Naive thymus-derived CD4-positive, alpha-beta T cell (primary cell): Measurements from ENCODE around the gene TAS2R16. TPM values are rescaled to one million over a fixed set of nuclear protein-coding genes. Genes with fewer than 3 reads are reported as not detected.

Experiments
- ATAC-seq: fragments of 150-1000 bp; cut with Tn5 transposase; 2 replicates; pipeline ENCODE4 v1.10.0; 2021; ENCODE audit warnings: mild to moderate bottlenecking, moderate library complexity
- CTCF ChIA-PET: fragments of 350-600 bp; sonication (Branson Sonifier 250); formaldehyde crosslinking; loops from one replicate; lab custom pipeline; 2021; ENCODE audit warnings: antibody characterized with exemption; lab: Charles Lee
- POLR2A ChIA-PET: fragments of 350-600 bp; sonication (Branson Sonifier 250); formaldehyde crosslinking; loops from one replicate; lab custom pipeline; 2021; ENCODE audit warnings: antibody characterized with exemption, inconsistent platforms; lab: Charles Lee
- DNase-seq, 9 donors: peaks; one replicate each; pipeline versions ENCODE4 v3.0.0 to v3.0.0-alpha.2; 2020 to 2022; ENCODE audit warnings: mixed read lengths in 1 of 9
- H3K27ac ChIP-seq: one replicate; pipeline ENCODE4 v1.7.0; 2013; ENCODE audit warnings: mild to moderate bottlenecking, low read depth, low read length, moderate library complexity
- H3K27me3 ChIP-seq, 2 donors: one replicate each; pipeline ENCODE4 v1.7.0; 2013; ENCODE audit warnings: low read length in 2 of 2, mild to moderate bottlenecking in 2 of 2, moderate library complexity in 2 of 2; ENCODE audit not compliant: control insufficient read depth in 2 of 2, insufficient read depth in 2 of 2
- H3K36me3 ChIP-seq, 3 experiments: 1 replicate in 2 of 3; 2 replicates in 1 of 3; pipeline ENCODE4 v1.7.0; 2013; ENCODE audit warnings: low read length in 3 of 3, mild to moderate bottlenecking in 3 of 3, moderate library complexity in 1 of 3; ENCODE audit not compliant: insufficient read depth in 3 of 3, control insufficient read depth in 2 of 3
- H3K4me1 ChIP-seq, 2 donors: one replicate each; pipeline ENCODE4 v1.7.0; 2013; ENCODE audit warnings: low read length in 2 of 2, mild to moderate bottlenecking in 2 of 2, moderate library complexity in 1 of 2; ENCODE audit not compliant: control insufficient read depth in 2 of 2, insufficient read depth in 2 of 2
- H3K4me3 ChIP-seq: 2 replicates; pipeline ENCODE4 v1.7.0; 2013; ENCODE audit warnings: mild to moderate bottlenecking, low read length
- H3K9me3 ChIP-seq, 3 experiments: 1 replicate in 2 of 3; 2 replicates in 1 of 3; pipeline ENCODE4 v1.7.0; 2013; ENCODE audit warnings: low read length in 3 of 3; ENCODE audit not compliant: control insufficient read depth in 2 of 3
- H3K27ac Mint-ChIP-seq, 9 donors: one replicate each; pipeline ENCODE4 v1.8.0; 2020 to 2022; ENCODE audit warnings: mixed read lengths in 9 of 9, mild to moderate bottlenecking in 8 of 9, moderate library complexity in 5 of 9, inconsistent platforms in 2 of 9
- H3K27me3 Mint-ChIP-seq, 5 donors: one replicate each; pipeline ENCODE4 v1.8.0; 2021 to 2022; ENCODE audit warnings: mixed read lengths in 5 of 5, mild to moderate bottlenecking in 1 of 5
- H3K36me3 Mint-ChIP-seq, 5 donors: one replicate each; pipeline ENCODE4 v1.8.0; 2020 to 2022; ENCODE audit warnings: mixed read lengths in 5 of 5, mild to moderate bottlenecking in 3 of 5, inconsistent platforms in 1 of 5
- H3K4me1 Mint-ChIP-seq, 7 donors: one replicate each; pipeline ENCODE4 v1.8.0; 2020 to 2022; ENCODE audit warnings: mixed read lengths in 7 of 7, mild to moderate bottlenecking in 3 of 7, inconsistent platforms in 1 of 7
- H3K4me3 Mint-ChIP-seq, 10 donors: one replicate each; pipeline ENCODE4 v1.8.0; 2020 to 2022; ENCODE audit warnings: mild to moderate bottlenecking in 10 of 10, mixed read lengths in 10 of 10, moderate library complexity in 6 of 10, inconsistent platforms in 2 of 10
- H3K9me3 Mint-ChIP-seq, 11 donors: one replicate each; pipeline ENCODE4 v1.8.0; 2020 to 2022; ENCODE audit warnings: mixed read lengths in 11 of 11, mild to moderate bottlenecking in 4 of 11, inconsistent platforms in 1 of 11, moderate library complexity in 1 of 11
- intact Hi-C, 2 donors: fragments of 100-400 bp; cut with micrococcal nuclease; formaldehyde crosslinking; loops; one replicate each; pipeline ENCODE4 v1.15.1; 2023
- polyA plus RNA-seq, 2 donors: library from polyadenylated mRNA; unstranded; fragments of 300-500 nt; fragmentation: Illumina TruSeq; gene quantifications; one replicate each; pipeline ENCODE4 v1.2.3, GENCODE V29; 2021
- total RNA-seq, 6 experiments: library from RNA in 5 of 6; stranded (reverse) in 5 of 6; gene quantifications; 1 replicate in 5 of 6; 2 replicates in 1 of 6; pipeline ENCODE4 v1.2.3 and lab custom pipeline; 2021 to 2026

TAS2R16 gene
- total and polyA plus RNA-seq, 7 experiments from 2014 or later: not detected

DNA sequence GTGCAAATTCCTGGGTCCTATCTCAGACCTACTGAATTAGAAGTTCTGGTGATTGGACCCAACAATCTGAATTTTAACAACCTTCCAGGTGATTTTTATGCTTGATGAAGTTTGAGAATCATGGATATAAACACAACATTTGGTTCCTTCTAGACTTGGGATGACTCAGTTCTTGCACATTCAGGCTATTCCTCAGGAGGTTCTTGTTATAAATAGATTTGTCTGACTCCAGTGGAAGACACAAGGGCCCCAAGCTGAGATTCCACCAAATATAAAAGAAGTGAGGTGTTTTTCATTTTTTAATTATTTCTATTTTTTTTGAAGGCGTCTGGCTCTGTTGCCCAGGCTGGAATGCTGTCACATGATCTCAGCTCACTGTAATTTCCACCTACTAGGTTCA is 9.4 kb upstream of the TAS2R16 start:
- H3K36me3 ChIP-seq: no peaks in the 10 kb centered on the region
- H3K4me1 ChIP-seq: no peaks in the 10 kb centered on the region
- Mint-ChIP-seq H3K9me3 (peaks cover 0 to 19% (median 0%) of the 10 kb centered on the region in 11 donors), H3K4me1 (no peaks in the 10 kb centered on the region), H3K36me3 (no peaks in the 10 kb centered on the region), H3K27ac (no peak overlapping the region), H3K27me3 (no peaks in the 10 kb centered on the region), H3K4me3 (no peak overlapping the region)
- ATAC-seq (no peak), DNase-seq (no peak)
- ChIA-PET POLR2A (no interaction called here), CTCF (no interaction called here)
- H3K4me3 ChIP-seq: no peak overlapping the region
- H3K27ac ChIP-seq: no peak overlapping the region
- H3K27me3 ChIP-seq: no peaks in the 10 kb centered on the region
- intact Hi-C loops: no loop called here
- H3K9me3 ChIP-seq: no peaks in the 10 kb centered on the region

GRCh38 chr7:123003539-123004126 is 8.1 kb upstream of the TAS2R16 start:
- Histone ChIP-seq H3K4me3 (no peak overlapping the region), H3K27me3 (no peaks in the 10 kb centered on the region), H3K9me3 (no peaks in the 10 kb centered on the region), H3K36me3 (no peaks in the 10 kb centered on the region), H3K27ac (no peak overlapping the region), H3K4me1 (no peaks in the 10 kb centered on the region)
- Mint-ChIP-seq H3K4me3 (no peak overlapping the region), H3K27ac (no peak overlapping the region), H3K36me3 (no peaks in the 10 kb centered on the region), H3K9me3 (peaks cover 0 to 11% (median 0%) of the 10 kb centered on the region in 11 donors), H3K4me1 (no peaks in the 10 kb centered on the region), H3K27me3 (no peaks in the 10 kb centered on the region)
- DNase-seq: no peak
- intact Hi-C loops: no loop called here
- POLR2A ChIA-PET: no interaction called here
- CTCF ChIA-PET: no interaction called here
- no peak for ATAC-seq

DNA sequence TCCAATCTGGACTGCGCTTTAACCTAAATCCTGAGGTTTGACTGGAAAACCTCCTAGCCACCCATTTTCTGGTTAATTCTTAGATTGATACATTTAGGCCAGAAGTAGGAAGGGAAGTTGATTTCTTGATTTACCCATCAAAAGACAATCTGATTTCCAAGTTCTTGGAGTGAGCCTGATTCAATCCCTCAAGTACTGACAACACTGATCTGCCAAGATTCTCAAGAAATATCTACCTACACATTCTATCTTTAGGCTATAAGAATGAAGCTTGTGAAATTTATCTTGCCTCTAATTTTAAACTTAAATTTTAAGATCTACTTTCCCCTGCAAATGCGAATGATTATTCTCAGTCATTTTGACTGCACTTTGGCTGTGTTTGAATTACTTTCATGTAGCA is 5.9 kb downstream of the TAS2R16 start:
- Histone ChIP-seq H3K27me3 (no peaks in the 10 kb centered on the region), H3K4me1 (no peaks in the 10 kb centered on the region), H3K27ac (no peak overlapping the region), H3K4me3 (no peak overlapping the region), H3K9me3 (no peaks in the 10 kb centered on the region), H3K36me3 (no peaks in the 10 kb centered on the region)
- no peak for DNase-seq
- ChIA-PET CTCF (no interaction called here), POLR2A (no interaction called here)
- Mint-ChIP-seq H3K27ac (no peak overlapping the region), H3K36me3 (no peaks in the 10 kb centered on the region), H3K4me3 (no peak overlapping the region), H3K9me3 (peaks cover 0 to 18% (median 4%) of the 10 kb centered on the region in 11 donors), H3K27me3 (no peaks in the 10 kb centered on the region), H3K4me1 (no peaks in the 10 kb centered on the region)
- intact Hi-C loops: no loop called here
- no peak for ATAC-seq

- Histone ChIP-seq H3K27me3 (no peaks in the 10 kb centered on the region), H3K36me3 (no peaks in the 10 kb centered on the region), H3K4me3 (no peak overlapping the region), H3K4me1 (no peaks in the 10 kb centered on the region), H3K27ac (no peak overlapping the region), H3K9me3 (no peaks in the 10 kb centered on the region)
- ChIA-PET CTCF (no interaction called here), POLR2A (no interaction called here)
- intact Hi-C loops: no loop called here
- Mint-ChIP-seq H3K36me3 (no peaks in the 10 kb centered on the region), H3K4me3 (no peak overlapping the region), H3K4me1 (no peaks in the 10 kb centered on the region), H3K27me3 (no peaks in the 10 kb centered on the region), H3K27ac (no peak overlapping the region), H3K9me3 (peaks cover 0 to 13% (median 4%) of the 10 kb centered on the region in 11 donors)
- DNase-seq: no peak
- ATAC-seq: no peak
Observed at GRCh38 chr7:122989041-122989440, 6.5 kb downstream of the TAS2R16 start.

GRCh38 chr7:122988333-122988732 is 7.2 kb downstream of the TAS2R16 start:
- no peaks in the 10 kb centered on the region for H3K27me3 Mint-ChIP-seq
- Histone ChIP-seq H3K27ac (no peak overlapping the region), H3K9me3 (no peaks in the 10 kb centered on the region), H3K4me3 (no peak overlapping the region), H3K36me3 (no peaks in the 10 kb centered on the region), H3K4me1 (no peaks in the 10 kb centered on the region), H3K27me3 (no peaks in the 10 kb centered on the region)
- H3K36me3 Mint-ChIP-seq: no peaks in the 10 kb centered on the region
- H3K4me3 Mint-ChIP-seq: no peak overlapping the region
- intact Hi-C loops: no loop called here
- H3K9me3 Mint-ChIP-seq: peaks cover 0 to 8% (median 3%) of the 10 kb centered on the region in 11 donors
- no peak overlapping the region for H3K27ac Mint-ChIP-seq
- ChIA-PET POLR2A (no interaction called here), CTCF (no interaction called here)
- DNase-seq (no peak), ATAC-seq (no peak)
- H3K4me1 Mint-ChIP-seq: no peaks in the 10 kb centered on the region

DNA sequence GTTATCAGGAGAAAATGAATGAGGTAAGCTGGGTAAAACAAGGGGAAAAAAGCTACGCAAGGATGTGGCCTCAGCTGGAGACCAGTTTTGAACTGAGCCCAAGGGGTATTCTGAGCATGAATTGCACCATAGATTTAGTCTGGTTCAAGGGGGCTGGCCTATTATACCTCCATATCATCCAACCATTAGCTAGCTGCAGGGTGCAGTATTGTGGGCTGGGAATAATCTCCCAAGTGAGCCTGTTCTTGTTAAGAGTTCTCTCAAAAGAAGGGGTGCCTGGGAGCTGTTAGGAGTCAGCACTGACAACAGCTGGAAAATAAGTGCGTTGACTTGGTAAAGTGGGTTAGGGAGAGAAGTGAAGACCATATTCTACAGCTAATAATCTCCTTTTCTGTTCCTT is 8.0 kb downstream of the TAS2R16 start:
- Histone ChIP-seq H3K4me1 (no peaks in the 10 kb centered on the region), H3K4me3 (no peak overlapping the region), H3K27me3 (no peaks in the 10 kb centered on the region), H3K9me3 (no peaks in the 10 kb centered on the region), H3K27ac (no peak overlapping the region), H3K36me3 (no peaks in the 10 kb centered on the region)
- no peak for ATAC-seq
- DNase-seq: no peak
- intact Hi-C loops: no loop called here
- no peak overlapping the region for H3K4me3 Mint-ChIP-seq
- H3K27me3 Mint-ChIP-seq: no peaks in the 10 kb centered on the region
- POLR2A ChIA-PET: no interaction called here
- H3K27ac Mint-ChIP-seq: no peak overlapping the region
- no peaks in the 10 kb centered on the region for H3K36me3 Mint-ChIP-seq
- CTCF ChIA-PET: no interaction called here
- H3K4me1 Mint-ChIP-seq: no peaks in the 10 kb centered on the region
- H3K9me3 Mint-ChIP-seq: peaks cover 0 to 7% (median 2%) of the 10 kb centered on the region in 11 donors

DNA sequence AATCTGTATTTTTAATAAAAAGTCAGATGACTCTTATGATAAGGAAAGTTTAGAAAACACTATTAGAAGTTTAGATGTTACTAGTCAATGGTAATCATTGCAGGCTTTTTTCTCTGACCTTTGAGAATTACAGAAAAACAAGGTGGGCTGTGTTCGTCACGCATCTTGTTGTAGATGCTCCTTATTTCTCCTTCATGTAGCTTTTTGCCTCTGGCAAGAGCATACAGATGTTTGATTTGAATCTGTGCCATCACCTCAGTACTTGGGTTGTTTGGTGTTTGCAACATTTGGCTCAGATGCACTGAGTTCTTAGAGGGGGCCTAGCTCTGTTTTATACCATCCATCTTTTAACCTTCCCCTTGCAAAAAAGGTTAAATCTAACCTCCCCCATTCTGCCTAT is 11.5 kb downstream of the TAS2R16 start:
- Mint-ChIP-seq H3K9me3 (peaks cover 0 to 9% (median 2%) of the 10 kb centered on the region in 11 donors), H3K4me1 (no peaks in the 10 kb centered on the region)
- H3K4me1 ChIP-seq: no peaks in the 10 kb centered on the region

More for the DNA sequence above, 11.5 kb downstream of the TAS2R16 start:
- H3K9me3 ChIP-seq: no peaks in the 10 kb centered on the region
- Mint-ChIP-seq H3K27ac (no peak overlapping the region), H3K36me3 (no peaks in the 10 kb centered on the region), H3K4me3 (no peak overlapping the region), H3K27me3 (no peaks in the 10 kb centered on the region)
- POLR2A ChIA-PET: no interaction called here
- H3K4me3 ChIP-seq: no peak overlapping the region
- no peaks in the 10 kb centered on the region for H3K27me3 ChIP-seq
- H3K36me3 ChIP-seq: no peaks in the 10 kb centered on the region
- intact Hi-C loops: no loop called here
- CTCF ChIA-PET: no interaction called here
- no peak overlapping the region for H3K27ac ChIP-seq
- ATAC-seq (no peak), DNase-seq (no peak)
